SK-N-SH (cell line): ENCODE results near the gene MRPL32.
A peak's percentile ranks its signal among the peaks of the same experiment; 100 is the strongest.

Source experiments
- CTCF ChIP-seq: fragments of 200-600 bp; sonication (generic); IDR thresholded peaks from 2 replicates; pipeline ENCODE4 v1.6.1; 2017; ENCODE audit warnings: antibody characterized with exemption, mild to moderate bottlenecking, moderate library complexity
- POLR2AphosphoS5 ChIP-seq: IDR thresholded peaks from 2 replicates; pipeline ENCODE4 v1.6.1; 2012; ENCODE audit warnings: low read depth, low read length

GRCh38 chr7:42972699-42973500, 40.7 kb downstream of the MRPL32 start:
- TF ChIP-seq POLR2AphosphoS5 (peak; percentile 18; the same call in 1 of the 2 replicates), CTCF (no peak)
